Activated T-helper 1 cell treated with anti-CD3 and anti-CD28 coated beads, Interleukin-2, amount 50 U/mL, for 16 hours (primary cell): ENCODE measurements around the gene PRAMEF27.
"Not testable (repeated sequence)": the region's sequence is repeated elsewhere in the genome, so short reads cannot be mapped to it uniquely, and the experiment has no call there.

ENCODE experiments used
- DNase-seq, 2 donors: peaks; one replicate each; pipeline ENCODE4 v3.0.0-alpha.2; 2020; ENCODE audit warnings: low read depth in 1 of 2, low spot score in 1 of 2

PRAMEF27 gene

DNA sequence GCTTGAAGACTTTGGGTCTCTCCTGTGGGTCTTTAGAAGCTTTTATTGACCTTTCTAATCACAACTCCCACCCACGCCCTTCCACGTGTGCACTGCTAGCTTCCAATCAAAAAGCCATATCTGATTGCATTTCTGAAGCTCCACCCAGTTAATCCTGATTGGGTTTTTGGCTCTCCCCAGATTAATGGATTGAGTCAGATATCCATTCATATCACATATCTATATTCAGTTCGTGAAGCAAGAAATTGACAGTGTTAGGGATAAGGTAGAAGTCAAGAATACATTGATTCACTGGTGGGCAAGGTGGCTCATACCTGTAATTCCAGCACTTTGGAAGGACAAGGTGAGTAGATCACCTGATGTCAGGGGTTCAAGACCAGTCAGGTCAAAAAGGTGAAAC, at the start of gene PRAMEF27:
PRAMEF27 (minus strand) TSS at position 101 of the 400 bp plus-strand sequence. CDS start 2,916 bp downstream, outside the sequence.
- not testable (repeated sequence) for DNase-seq

DNA sequence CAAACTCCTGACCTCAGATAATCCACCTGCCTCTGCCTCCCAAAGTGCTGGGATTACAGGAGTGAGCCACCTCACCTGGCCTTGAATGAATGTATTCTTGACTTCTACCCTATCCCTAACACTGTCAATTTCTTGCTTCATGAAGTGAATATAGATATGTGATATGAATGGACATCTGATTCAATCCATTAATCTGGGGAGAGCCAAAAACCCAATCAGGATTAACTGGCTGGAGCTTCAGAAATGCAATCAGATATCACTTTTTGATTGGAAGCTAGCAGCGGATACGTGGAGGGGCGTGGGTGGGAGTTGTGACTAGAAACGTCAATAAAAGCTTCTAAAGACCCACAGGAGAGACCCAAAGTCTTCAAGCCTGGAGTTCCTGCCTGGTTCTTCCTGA, 14.1 kb upstream of the PRAMEF27 start, which contains the start of gene PRAMEF25:
PRAMEF25 (plus strand) TSS at position 301 of the 400 bp plus-strand sequence. CDS start 2,920 bp downstream, outside the sequence.
- DNase-seq: not testable (repeated sequence)

DNA sequence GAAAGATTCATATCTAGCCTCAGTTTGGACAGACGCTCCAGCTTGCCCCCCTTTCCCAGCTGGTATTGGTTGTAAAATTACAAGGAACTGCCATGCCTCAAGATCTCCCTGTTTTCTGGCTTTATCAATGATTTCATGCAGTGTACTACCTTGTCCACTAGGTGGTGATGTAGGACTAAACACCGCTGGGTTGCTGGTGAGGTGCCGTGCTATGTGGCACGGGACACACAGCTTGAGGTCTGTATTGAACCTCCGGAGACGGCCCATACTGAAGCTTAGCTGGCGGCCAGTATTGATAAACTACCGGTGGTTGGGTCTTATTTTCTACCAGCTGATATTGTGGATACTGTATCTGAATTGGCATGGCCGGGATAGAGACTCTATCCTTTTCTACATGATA, 36.5 kb downstream of the PRAMEF27 start:
- DNase-seq: not testable (repeated sequence)

DNA sequence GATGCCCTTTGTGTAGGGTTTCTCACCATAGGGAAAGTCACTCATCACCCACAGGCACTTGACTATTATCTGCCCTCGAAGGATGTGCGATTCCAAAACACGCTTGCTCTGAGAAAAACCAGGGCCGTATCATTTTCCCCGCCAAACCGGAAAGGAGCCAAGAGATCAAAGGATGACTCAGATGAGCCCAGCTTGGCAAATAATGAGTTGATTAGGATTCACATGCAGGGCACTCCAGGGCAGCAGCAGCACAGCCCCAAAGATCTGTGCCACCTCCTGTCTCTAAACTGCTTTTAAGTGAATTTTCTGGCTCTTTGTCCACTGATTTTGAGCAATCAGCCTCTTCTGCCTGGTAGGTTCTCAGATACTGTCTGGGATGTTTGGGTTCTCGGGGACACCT, 44.4 kb downstream of the PRAMEF27 start:
- DNase-seq: not testable (repeated sequence)

- DNase-seq: not testable (repeated sequence)
Measured at GRCh38 chr1:13009348-13009747, 47.0 kb downstream of the PRAMEF27 start.

GRCh38 chr1:13005732-13006131, 50.6 kb downstream of the PRAMEF27 start:
- not testable (repeated sequence) for DNase-seq
